Midbrain (tissue), 1 donor: ENCODE measurements around the gene PEX26.
"Not testable (repeated sequence)": the region's sequence is repeated elsewhere in the genome, so short reads cannot be mapped to it uniquely, and the experiment has no call there.

Source experiments
- DNase-seq: peaks from one replicate; lab custom pipeline; 2025; lab: John Stamatoyannopoulos, UW

The PEX26 gene

GRCh38 chr22:18096823-18097222, 19.0 kb downstream of the PEX26 start:
- DNase-seq = no peak

GRCh38 chr22:18100781-18101180, 23.0 kb downstream of the PEX26 start:
- DNase-seq = no peak

GRCh38 chr22:18101536-18101935, 23.7 kb downstream of the PEX26 start:
- DNase-seq = no peak

- DNase-seq = no peak
Measured at GRCh38 chr22:18103527-18104269, 25.9 kb downstream of the PEX26 start.

- DNase-seq = no peak
Measured at GRCh38 chr22:18104566-18104965, 26.8 kb downstream of the PEX26 start.

- not testable (repeated sequence) for DNase-seq
Measured at GRCh38 chr22:18105981-18106380, 28.2 kb downstream of the PEX26 start.

- DNase-seq = not testable (repeated sequence)
Measured at GRCh38 chr22:18106550-18107341, 29.0 kb downstream of the PEX26 start.

GRCh38 chr22:18108187-18108586, 30.4 kb downstream of the PEX26 start:
- DNase-seq = no peak

- no peak for DNase-seq
Measured at GRCh38 chr22:18109410-18110193, 31.8 kb downstream of the PEX26 start.

- no peak for DNase-seq
Measured at GRCh38 chr22:18110194-18110953, 32.6 kb downstream of the PEX26 start, which contains the start of gene TUBA8. TSS of gene TUBA8 (plus strand) at chr22:18110809. CDS start at chr22:18110866, 57 bp downstream.

GRCh38 chr22:18110954-18111758, 33.4 kb downstream of the PEX26 start:
- no peak for DNase-seq

GRCh38 chr22:18111759-18112330, 34.1 kb downstream of the PEX26 start:
- DNase-seq = no peak

GRCh38 chr22:18112440-18112839, 34.6 kb downstream of the PEX26 start:
- no peak for DNase-seq

- DNase-seq = no peak
Measured at GRCh38 chr22:18113680-18114394, 36.0 kb downstream of the PEX26 start.

- no peak for DNase-seq
Measured at GRCh38 chr22:18114495-18114894, 36.7 kb downstream of the PEX26 start.

- DNase-seq = no peak
Measured at GRCh38 chr22:18114976-18115652, 37.3 kb downstream of the PEX26 start.

GRCh38 chr22:18115906-18116371, 38.1 kb downstream of the PEX26 start:
- DNase-seq = no peak

- DNase-seq = no peak
Measured at GRCh38 chr22:18116634-18117033, 38.8 kb downstream of the PEX26 start.

GRCh38 chr22:18118345-18118915, 40.6 kb downstream of the PEX26 start:
- DNase-seq = no peak
